Adrenal gland (tissue), 5 donors: ENCODE measurements around the gene KRTDAP.

Experiments
- CTCF ChIP-seq, 6 experiments: fragments of 450-650 bp in 4 of 6; fragments of 200-600 bp in 2 of 6; sonication (generic) in 1 of 6; IDR thresholded peaks; 1 replicate in 5 of 6; 2 replicates in 1 of 6; pipeline versions ENCODE4 v1.5.1 to v1.8.0; 2016 to 2021; ENCODE audit warnings: antibody characterized with exemption in 6 of 6, mild to moderate bottlenecking in 2 of 6, moderate library complexity in 1 of 6
- POLR2A ChIP-seq, 2 donors: fragments of 450-650 bp; IDR thresholded peaks; one replicate each; pipeline ENCODE4 v1.6.1; 2017; ENCODE audit warnings: antibody characterized with exemption in 2 of 2, mild to moderate bottlenecking in 2 of 2, moderate library complexity in 1 of 2
- donor health status: DM: no; HTN: no; CAD: no.

GRCh38 chr19:35437406-35437951 lies 52.8 kb downstream of the KRTDAP start:
- no peak for TF ChIP-seq CTCF (IDR thresholded peaks at IDR 0.05)
- no peak for TF ChIP-seq POLR2A (IDR thresholded peaks at IDR 0.05)
